Measurements from ENCODE around the gene LMO1. TPM values are rescaled to one million over a fixed set of nuclear protein-coding genes. Genes with fewer than 3 reads are reported as not detected.

The LMO1 gene
- total and polyA plus RNA-seq, 10 of the 15 experiments (the other 5 are each of a cell fraction or from before 2014, with no cell fraction given), result not detected

DNA sequence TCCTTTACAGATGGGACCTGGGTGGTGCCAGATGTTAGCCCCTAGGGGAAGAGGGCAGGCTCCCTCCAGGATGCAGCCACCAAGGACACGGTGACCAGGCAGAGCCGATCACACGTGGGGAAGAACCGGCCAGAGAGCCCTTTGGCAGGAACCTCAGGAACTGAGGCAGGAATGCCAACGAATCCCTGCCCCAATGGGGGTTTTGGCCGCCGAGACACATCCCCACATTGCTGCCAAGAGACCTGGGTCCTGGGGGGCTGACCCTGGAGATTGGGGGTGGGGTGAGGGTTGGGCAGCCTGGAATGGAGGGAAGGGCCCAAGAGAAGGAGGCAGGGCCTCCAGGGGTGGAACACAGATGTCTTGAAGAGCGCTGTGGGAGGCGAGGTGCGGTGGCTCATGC lies 28.7 kb upstream of the LMO1 start:
- in situ Hi-C loops (cut with MboI), result no loop called here
- H3K4me2 ChIP-seq (ENCODE audit: control insufficient read depth, insufficient read depth), result no peak overlapping the region
- H3K27ac ChIP-seq (ENCODE audit: control insufficient read depth, insufficient read depth), result no peak overlapping the region
- FAIRE-seq (no peak), ATAC-seq (no peak), DNase-seq (ENCODE audit: low read depth, low spot score) (no peak)
- intact Hi-C loops (cut with micrococcal nuclease; ENCODE audit: unreplicated experiment), result no loop called here
- POLR2A ChIA-PET, result no interaction called here
- H3K4me1 ChIP-seq (ENCODE audit: control insufficient read depth, insufficient read depth, low read length), result no peaks in the 10 kb centered on the region
- H3K4me3 ChIP-seq, result no peak overlapping the region
- H3K79me2 ChIP-seq (ENCODE audit: control insufficient read depth, insufficient read depth, low read length), result no peaks in the 10 kb centered on the region
- H3K27me3 ChIP-seq (replicated peaks in 1 of 2; ENCODE audit: control insufficient read depth in 2 of 2, insufficient read depth in 2 of 2, low read length in 1 of 2), result peaks cover 2 to 4% of the 10 kb centered on the region in 2 experiments; a peak in 1 of 4 replicates
- H3K36me3 ChIP-seq (ENCODE audit: control insufficient read depth in 2 of 2, insufficient read depth in 2 of 2, low read length in 1 of 2), result no peaks in the 10 kb centered on the region
- no peak overlapping the region for H2AFZ ChIP-seq (ENCODE audit: control insufficient read depth, low read depth, low read length)
- no TSS peak for BruUV-seq (replicated peaks)
- RAD21 ChIA-PET (ENCODE audit: unreplicated experiment), result no interaction called here
- no peaks in the 10 kb centered on the region for H3K9me3 ChIP-seq (replicated peaks; ENCODE audit: control insufficient read depth, insufficient read depth, low read length)
- no peak overlapping the region for H3K9ac ChIP-seq (ENCODE audit: control insufficient read depth, insufficient read depth, low read length)
- 64% methylated on average over 10 of the region's 10 CpGs for WGBS (ENCODE audit: insufficient coverage, insufficient replicate concordance, low lambda C conversion rate, missing lambda C conversion rate)
- CTCF ChIA-PET, result no interaction called here
- H4K20me1 ChIP-seq (ENCODE audit: control insufficient read depth, insufficient read depth), result no peaks in the 10 kb centered on the region; the same call in 1 of the 2 replicates
- SMC1A ChIA-PET (ENCODE audit: uncharacterized antibody, unreplicated experiment), result no interaction called here
- TF ChIP-seq SUZ12 (IDR thresholded peaks at IDR 0.05; ENCODE audit: unreplicated experiment) (no peak), ZNF622 (IDR thresholded peaks at IDR 0.05) (no peak), EGR1 (IDR thresholded peaks at IDR 0.05; ENCODE audit: borderline replicate concordance in 1 of 2, low read depth in 2 of 2, low read length in 2 of 2) (no peak), BMI1 (IDR thresholded peaks at IDR 0.05; ENCODE audit: borderline replicate concordance) (no peak), BRCA1 (IDR thresholded peaks at IDR 0.05; ENCODE audit: low read depth, low read length) (no peak), PML (IDR thresholded peaks at IDR 0.05; ENCODE audit: low read length) (no peak), LARP7 (IDR thresholded peaks at IDR 0.05) (no peak), FOXK2 (IDR thresholded peaks at IDR 0.05) (no peak), MYC (IDR thresholded peaks at IDR 0.05; ENCODE audit: insufficient read depth, insufficient read length, insufficient replicate concordance, low read length, severe bottlenecking) (no peak), PAX8 (IDR thresholded peaks at IDR 0.05) (no peak)
- TF ChIP-seq, protein P1, sequence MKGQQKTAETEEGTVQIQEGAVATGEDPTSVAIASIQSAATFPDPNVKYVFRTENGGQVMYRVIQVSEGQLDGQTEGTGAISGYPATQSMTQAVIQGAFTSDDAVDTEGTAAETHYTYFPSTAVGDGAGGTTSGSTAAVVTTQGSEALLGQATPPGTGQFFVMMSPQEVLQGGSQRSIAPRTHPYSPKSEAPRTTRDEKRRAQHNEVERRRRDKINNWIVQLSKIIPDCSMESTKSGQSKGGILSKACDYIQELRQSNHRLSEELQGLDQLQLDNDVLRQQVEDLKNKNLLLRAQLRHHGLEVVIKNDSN (IDR thresholded peaks at IDR 0.05; ENCODE audit: borderline replicate concordance, extremely low read length, insufficient read depth, low read depth, low read length), result no peak
- TF ChIP-seq, protein P2, sequence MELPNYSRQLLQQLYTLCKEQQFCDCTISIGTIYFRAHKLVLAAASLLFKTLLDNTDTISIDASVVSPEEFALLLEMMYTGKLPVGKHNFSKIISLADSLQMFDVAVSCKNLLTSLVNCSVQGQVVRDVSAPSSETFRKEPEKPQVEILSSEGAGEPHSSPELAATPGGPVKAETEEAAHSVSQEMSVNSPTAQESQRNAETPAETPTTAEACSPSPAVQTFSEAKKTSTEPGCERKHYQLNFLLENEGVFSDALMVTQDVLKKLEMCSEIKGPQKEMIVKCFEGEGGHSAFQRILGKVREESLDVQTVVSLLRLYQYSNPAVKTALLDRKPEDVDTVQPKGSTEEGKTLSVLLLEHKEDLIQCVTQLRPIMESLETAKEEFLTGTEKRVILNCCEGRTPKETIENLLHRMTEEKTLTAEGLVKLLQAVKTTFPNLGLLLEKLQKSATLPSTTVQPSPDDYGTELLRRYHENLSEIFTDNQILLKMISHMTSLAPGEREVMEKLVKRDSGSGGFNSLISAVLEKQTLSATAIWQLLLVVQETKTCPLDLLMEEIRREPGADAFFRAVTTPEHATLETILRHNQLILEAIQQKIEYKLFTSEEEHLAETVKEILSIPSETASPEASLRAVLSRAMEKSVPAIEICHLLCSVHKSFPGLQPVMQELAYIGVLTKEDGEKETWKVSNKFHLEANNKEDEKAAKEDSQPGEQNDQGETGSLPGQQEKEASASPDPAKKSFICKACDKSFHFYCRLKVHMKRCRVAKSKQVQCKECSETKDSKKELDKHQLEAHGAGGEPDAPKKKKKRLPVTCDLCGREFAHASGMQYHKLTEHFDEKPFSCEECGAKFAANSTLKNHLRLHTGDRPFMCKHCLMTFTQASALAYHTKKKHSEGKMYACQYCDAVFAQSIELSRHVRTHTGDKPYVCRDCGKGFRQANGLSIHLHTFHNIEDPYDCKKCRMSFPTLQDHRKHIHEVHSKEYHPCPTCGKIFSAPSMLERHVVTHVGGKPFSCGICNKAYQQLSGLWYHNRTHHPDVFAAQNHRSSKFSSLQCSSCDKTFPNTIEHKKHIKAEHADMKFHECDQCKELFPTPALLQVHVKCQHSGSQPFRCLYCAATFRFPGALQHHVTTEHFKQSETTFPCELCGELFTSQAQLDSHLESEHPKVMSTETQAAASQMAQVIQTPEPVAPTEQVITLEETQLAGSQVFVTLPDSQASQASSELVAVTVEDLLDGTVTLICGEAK (IDR thresholded peaks at IDR 0.05; ENCODE audit: borderline replicate concordance), result no peak
- TF ChIP-seq, protein P3, sequence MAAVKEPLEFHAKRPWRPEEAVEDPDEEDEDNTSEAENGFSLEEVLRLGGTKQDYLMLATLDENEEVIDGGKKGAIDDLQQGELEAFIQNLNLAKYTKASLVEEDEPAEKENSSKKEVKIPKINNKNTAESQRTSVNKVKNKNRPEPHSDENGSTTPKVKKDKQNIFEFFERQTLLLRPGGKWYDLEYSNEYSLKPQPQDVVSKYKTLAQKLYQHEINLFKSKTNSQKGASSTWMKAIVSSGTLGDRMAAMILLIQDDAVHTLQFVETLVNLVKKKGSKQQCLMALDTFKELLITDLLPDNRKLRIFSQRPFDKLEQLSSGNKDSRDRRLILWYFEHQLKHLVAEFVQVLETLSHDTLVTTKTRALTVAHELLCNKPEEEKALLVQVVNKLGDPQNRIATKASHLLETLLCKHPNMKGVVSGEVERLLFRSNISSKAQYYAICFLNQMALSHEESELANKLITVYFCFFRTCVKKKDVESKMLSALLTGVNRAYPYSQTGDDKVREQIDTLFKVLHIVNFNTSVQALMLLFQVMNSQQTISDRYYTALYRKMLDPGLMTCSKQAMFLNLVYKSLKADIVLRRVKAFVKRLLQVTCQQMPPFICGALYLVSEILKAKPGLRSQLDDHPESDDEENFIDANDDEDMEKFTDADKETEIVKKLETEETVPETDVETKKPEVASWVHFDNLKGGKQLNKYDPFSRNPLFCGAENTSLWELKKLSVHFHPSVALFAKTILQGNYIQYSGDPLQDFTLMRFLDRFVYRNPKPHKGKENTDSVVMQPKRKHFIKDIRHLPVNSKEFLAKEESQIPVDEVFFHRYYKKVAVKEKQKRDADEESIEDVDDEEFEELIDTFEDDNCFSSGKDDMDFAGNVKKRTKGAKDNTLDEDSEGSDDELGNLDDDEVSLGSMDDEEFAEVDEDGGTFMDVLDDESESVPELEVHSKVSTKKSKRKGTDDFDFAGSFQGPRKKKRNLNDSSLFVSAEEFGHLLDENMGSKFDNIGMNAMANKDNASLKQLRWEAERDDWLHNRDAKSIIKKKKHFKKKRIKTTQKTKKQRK (IDR thresholded peaks at IDR 0.05; ENCODE audit: low read depth, low read length), result no peak
- TF ChIP-seq, protein P4, sequence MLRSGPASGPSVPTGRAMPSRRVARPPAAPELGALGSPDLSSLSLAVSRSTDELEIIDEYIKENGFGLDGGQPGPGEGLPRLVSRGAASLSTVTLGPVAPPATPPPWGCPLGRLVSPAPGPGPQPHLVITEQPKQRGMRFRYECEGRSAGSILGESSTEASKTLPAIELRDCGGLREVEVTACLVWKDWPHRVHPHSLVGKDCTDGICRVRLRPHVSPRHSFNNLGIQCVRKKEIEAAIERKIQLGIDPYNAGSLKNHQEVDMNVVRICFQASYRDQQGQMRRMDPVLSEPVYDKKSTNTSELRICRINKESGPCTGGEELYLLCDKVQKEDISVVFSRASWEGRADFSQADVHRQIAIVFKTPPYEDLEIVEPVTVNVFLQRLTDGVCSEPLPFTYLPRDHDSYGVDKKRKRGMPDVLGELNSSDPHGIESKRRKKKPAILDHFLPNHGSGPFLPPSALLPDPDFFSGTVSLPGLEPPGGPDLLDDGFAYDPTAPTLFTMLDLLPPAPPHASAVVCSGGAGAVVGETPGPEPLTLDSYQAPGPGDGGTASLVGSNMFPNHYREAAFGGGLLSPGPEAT (IDR thresholded peaks at IDR 0.05; ENCODE audit: low read depth), result no peak

Data from GM12878 (cell line).